ENCODE results near the gene MRPS7.
A peak's percentile ranks its signal among the peaks of the same experiment; 100 is the strongest.

Gene MRPS7

DNA sequence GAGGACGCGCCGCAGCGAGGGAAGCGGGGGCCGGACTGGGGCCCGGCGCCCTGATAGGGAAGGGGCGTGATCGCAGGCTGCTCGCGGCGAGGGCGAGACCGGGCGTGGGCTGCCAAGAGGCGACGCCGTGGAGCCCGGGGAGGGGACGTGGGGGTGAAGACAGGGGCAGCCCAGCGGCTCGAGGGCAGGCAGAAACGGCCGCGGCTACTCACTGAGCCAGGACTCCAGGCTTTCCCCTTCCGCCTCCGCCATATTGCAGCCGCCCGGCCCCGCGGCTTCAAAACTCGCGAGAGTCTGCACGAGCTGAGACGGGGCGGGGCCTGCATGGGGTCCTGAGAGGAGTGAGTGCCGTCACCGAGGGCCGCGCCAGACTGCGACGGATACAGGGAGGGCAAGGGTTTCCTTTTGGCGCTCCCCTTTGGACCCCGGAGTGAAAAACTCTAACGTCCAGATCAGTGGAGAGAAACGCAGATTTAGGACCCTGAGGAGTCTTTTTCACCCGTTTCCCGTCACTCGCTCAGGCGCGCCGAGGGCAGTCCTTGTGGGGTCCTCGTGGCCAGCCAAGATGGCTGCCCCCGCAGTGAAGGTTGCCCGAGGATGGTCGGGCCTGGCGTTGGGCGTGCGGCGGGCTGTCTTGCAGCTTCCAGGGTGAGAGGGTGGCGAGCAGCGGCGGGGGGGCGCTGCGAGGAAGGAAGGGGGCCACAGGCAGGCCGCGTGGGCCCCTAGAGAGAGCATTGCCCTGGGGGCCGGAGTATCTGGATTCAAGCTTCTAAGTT lies at the start of gene MRPS7, which contains the start of gene GGA3:
Gene MRPS7 (plus strand): TSS at position 544 of the 776 bp plus-strand sequence. CDS start 22 bp downstream, at position 566.
Gene GGA3 (minus strand): TSS at position 271 of the 776 bp plus-strand sequence. CDS start 19 bp downstream, at position 252.
- DNase-seq = peak; percentile 99

DNA sequence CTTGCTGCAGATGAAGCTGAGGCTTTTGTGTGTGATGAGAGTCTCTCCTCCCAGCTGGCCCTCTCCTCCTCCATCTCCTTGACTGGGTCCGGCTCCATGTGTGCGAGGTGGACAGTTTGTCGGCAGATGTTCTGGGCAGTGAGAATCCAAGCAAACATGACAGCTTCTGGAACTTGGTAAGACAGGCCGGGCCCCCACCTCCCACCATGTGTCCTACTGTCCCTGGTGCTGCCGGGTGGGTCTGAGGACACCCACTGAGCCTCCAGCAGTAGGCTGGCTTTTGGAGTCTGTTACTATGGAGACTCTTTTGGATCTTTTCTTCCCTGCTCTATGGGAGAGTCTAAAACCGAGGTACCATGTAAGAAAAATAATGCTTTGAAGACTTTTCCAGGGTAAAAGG lies 43.5 kb upstream of the MRPS7 start:
- DNase-seq = no peak

DNA sequence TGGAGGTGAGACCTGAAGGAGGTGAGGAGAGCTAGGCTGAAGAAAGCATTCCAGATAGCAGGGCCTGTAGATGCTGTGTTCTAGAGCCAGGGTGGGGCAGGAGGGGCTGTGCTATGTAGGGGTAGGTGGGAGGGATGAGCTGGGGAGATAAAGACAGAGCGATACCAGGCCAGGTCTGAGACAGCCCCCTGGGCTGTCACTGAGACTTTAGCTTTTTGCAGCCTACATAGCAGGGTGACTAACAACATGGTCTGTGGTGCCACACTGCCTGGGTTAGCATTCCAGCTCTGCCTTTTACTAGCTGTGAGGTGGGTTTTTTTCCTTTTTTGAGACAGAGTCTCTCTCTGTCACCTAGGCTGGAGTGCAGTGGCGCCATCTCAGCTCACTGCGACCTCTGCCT lies 41.9 kb upstream of the MRPS7 start:
- DNase-seq = no peak

DNA sequence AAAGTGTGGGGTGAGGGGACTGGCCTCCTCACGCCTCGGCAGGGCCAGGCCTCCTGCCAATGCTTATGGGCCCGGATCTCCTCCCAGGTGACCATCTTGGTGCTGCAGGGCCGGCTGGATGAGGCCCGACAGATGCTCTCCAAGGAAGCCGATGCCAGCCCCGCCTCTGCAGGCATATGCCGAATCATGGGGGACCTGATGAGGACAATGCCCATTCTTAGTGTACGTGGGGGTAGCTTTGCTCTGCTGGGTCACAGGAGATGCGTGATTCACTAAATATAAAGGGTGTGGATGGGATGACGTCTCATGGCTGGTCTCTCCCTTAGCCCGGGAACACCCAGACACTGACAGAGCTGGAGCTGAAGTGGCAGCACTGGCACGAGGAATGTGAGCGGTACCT lies 36.7 kb upstream of the MRPS7 start:
- DNase-seq = no peak

DNA sequence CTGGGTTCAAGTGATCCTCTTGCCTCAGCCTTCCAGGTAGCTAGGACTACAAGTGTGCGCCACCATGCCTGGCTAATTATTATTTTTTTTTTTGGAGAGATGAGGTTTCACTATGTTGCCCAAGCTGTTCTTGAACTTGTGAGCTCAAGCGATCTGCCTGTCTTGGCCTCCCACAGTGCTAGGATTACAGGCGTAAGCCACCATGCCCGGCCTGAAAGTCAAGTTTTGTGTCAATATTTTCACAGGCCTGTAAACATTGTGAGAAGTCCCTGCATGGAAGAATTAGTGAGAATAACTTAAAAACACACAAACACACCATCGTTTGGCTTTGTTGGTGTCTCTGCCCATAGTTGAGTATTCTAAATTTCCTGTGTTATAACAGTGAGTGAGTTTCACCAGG lies 34.0 kb upstream of the MRPS7 start:
- DNase-seq = no peak

DNA sequence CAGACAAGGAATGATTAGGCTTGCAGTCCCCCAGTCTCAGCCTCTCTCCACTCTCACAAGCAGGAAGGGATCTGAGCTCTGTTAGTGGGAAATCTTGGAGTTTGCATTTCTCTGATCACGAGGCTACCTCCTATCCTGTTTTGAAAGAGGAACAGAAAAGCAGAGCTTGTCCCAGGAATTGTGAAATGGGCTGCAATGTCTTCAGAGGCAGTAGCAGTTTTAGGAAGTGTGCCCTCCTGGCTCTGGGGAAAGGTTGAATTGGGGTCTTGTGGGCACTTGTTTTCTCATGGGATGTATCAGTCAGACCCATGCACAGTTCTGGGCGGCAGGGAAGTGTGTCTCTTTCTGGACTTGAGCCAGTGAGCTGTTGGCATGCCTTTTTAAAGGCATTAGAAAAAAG lies 33.4 kb upstream of the MRPS7 start:
- no peak for DNase-seq

DNA sequence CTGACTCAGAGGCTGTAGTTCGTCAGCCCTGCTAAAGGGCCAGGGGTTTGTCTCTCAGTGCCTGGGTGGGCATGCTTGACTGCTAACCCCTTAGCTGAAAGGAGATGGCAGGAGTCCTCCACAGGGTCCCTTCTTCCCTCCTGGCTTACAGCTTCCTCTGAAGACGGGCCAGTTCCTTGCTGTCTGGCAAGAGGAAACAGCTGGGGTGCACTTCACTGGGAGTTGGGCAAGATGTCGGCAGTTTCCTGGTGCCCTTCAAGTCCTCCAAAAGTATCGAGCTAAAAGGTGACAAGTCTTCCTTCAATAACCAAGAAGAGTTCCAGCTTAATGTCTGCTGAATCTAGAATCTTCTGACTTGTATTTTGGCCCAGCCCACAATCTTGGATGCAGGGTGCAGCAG lies 32.8 kb upstream of the MRPS7 start:
- no peak for DNase-seq

DNA sequence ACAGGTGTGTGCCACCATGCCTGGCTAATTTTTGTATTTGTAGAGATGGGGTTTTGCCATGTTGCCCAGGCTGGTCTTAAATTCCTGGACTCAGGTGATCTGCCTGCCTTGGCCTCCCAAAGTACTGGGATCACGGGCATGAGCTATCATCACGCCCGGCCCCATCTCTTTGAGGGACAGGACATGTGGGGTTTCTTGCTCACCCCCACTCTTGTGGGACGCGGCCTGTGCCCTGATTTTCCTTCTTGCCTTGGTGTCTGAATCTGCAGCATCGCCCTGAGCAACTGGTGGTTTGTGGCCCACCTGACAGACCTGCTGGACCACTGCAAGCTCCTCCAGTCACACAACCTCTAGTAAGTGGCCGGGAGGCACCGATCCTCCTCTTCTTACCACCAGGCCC lies 30.6 kb upstream of the MRPS7 start:
- DNase-seq = no peak

DNA sequence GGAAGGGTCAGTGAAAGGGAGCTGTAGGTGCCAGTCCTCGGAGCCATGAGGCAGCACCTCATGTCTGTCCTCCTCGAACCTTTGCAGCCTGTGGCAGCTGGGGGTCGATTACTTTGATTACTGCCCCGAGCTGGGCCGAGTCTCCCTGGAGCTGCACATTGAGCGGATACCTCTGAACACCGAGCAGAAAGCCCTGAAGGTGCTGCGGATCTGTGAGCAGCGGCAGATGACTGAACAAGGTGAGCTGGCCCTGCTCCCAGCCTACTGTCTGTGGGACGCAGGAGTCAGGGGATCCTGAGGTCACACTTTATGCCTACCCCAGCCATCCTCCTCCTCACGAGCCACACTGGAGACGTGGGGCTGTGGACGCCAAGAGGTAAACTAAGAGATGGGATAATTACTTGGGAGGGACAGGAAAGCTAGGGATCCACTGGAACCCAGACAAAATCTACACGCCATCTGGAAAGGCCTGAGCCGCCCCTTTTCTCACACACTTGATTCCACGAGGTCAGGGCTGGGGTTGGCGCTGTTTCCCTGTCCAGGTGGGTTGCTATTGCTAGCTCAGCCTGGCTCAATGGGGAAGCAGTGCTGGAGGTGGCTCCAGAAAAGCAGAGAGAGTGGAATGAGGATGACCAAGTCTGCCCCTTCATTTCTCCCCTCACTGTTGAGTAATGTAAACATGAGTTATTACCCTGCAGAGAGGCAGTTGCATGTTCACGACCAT lies 29.8 kb upstream of the MRPS7 start:
- no peak for DNase-seq

DNA sequence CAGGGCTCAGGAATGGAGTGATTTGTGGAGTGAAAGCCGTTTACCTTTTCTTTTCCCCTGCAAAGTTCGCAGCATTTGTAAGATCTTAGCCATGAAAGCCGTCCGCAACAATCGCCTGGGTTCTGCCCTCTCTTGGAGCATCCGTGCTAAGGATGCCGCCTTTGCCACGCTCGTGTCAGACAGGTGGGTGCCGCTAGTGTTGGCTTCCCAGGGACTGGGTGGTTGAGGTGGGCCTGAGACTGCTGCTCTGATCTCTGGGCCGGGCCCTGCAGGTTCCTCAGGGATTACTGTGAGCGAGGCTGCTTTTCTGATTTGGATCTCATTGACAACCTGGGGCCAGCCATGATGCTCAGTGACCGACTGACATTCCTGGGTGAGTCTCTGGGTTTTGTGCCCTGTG lies 28.9 kb upstream of the MRPS7 start:
- DNase-seq = no peak

DNA sequence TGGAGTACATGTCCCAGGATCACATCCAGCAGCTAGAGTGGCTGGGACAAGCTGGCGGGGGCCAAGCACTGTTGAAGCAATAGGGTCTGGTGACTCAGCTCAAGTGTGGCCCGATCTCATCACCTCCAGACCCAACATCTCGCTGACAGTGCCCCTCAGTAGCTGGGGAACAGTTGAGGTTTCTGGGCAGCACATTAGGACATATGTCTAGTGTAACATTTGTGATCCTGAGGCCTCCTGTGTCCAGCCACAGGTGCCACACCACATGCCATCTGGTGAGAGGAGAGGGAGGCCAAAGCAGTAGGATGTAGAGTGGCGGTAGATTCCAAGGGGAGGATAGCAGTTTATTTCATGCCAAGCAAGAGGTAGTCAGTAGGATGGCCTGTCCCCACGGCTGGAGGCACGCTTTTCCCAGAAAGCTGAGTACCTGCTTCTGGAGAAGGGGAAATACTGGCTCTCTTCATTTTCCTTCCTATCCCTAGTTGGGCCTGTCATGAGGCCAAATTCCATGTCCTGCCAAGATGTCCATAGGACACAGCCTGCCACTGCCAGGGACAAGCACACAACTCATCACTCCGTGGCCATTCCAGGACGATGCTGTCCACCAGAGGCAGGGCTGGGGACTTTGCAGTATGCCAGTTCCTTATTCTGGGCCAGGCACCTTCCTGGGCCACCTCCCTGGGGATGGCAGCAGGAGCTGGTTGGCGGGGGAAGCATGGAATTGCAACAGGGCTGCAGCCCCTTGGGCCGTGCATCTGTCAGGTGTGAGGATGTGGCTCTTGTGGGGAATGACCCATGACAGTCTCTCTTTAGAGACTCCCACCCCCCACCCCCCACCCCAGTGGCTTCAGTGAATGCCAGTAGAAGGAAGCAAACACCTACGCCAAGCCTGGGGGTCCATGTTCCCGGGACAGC lies 24.3 kb upstream of the MRPS7 start:
- no peak for DNase-seq

DNA sequence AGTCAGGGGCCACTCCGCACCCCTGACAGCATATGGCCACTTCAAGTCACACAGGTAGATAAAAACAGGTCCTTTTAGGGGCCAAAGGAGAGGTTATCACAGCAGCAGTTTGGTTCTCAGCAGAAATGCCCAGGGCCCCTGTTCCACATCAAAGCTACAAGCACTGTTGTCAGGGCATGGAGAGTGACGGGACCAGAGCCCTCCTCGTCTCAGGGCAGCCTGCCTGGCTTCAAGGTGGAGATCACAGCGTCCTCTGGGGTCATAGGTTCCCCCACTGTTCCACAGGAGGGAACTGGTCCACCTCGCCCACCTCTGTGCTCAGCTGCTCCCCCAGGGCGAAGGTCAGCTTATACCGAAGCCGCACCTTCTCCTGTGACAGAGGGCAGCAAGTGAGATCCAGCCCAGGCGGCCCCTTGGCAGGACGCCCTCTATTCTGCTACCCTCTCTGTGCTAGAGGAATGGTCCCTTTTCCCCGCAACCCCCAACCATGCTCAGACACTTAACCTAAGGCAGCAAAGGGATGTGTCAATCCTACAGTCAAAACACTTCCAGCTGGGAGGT lies 23.6 kb upstream of the MRPS7 start:
- DNase-seq = no peak

DNA sequence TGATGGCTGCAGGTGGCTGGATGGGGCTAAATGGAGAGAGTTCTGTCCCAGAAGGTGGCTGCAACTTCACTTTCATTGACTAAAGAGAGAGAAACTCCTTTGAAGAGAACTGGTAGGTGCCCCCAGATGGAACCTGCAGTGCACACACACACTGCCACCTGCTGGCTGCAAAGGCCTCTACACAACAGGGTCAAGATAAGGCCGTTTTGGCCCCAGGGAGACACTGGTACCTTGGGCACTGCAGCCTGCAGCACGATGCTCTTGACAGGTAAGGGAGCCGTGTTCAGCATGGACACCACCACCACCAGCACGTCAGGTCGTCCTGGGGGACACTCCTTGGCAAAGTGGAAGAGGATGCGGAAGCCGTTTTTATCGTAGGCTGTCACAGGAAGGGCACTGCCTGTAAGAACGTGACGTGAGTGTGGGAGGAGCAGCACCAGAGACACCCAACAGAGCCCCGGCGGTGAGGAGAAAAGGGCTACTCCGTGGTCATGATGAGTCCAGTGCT lies 22.9 kb upstream of the MRPS7 start:
- peak; percentile 44 for DNase-seq

DNA sequence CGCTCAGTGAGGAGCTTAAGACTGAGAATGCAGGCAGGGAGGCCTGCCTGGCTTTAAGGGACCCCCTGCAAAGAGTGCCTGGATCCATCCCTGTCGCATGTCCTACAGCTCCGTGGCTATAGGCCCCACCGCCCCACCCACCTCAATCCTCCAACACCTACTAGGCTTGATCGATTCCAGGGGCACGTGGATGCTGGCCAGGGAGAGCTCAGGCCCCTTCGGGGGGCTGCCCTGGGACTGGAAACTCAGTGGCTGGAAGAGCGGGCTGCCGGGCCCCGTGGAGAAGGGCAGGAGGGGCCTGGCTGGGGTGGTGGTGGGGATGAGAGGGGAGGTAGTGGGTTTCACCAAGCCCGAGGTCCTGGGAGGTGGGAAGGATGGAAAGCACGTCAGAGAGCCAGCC lies 22.5 kb upstream of the MRPS7 start:
- no peak for DNase-seq

DNA sequence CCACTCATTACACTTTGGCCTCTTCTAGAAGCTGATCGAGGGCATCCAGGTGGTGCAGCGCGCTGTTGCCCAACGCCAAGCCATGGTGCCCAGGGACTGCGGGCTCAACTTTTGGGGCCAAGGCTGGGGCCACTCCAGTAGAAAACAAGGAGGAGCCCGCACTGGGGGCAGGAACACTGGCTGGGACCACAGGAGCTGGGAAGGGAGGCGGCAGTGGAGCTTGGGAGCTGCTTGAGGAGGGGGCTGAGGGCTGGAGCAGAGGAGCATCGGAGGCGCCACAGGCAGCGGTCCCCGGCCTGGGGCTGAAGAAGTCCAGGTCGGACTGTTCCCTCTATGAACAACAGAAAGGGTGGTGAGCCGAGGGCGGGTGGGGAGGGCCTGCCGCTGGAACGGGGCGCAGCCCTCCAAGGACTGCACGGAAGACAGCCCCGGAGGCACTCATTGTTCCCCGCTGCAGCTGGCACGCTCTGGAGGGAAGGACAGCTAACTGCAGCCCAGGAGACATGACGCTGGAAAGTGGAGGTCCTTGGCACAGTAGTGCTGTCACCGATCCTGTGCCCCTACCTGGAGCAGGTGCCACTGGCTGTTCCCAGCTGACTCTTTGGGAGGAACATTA lies 21.8 kb upstream of the MRPS7 start:
- peak; percentile 6 for DNase-seq

DNA sequence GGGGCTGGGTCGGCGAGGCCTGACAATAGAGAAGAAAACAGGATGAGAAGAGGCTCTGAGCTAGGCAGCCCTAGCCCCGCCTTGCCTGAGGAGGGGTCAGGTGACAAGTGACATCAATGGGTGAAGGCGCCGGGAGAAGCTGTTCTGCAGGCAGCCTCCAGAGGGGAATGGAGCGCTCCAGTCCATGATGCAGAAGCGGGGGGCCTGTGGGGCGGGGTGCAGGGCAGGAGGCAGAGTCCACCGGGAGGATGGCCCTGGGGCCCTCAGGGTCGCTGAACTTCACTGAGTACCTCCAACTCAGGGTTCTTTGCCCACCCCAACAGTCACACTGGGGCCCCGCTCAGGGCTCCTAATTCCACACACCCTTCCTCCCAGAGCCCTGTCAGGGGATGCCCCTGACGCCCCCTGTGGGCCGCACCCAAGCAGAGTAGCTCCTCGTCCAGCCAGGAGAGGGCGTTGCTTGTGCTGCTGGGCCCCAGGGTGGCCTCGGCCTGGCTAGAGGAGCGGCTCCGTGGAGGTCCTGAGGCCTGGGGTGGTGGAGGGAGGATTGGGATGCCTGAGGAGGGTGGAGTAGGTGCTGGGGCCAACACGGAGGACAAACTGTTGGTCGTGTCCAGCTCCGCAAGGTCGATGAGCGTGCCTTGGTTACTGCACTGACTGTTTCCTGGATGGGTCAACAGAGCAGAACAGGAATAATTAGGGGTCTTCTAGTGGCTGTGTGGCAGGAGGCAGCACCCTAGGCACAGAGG lies 21.1 kb upstream of the MRPS7 start:
- peak; percentile 44 for DNase-seq

DNA sequence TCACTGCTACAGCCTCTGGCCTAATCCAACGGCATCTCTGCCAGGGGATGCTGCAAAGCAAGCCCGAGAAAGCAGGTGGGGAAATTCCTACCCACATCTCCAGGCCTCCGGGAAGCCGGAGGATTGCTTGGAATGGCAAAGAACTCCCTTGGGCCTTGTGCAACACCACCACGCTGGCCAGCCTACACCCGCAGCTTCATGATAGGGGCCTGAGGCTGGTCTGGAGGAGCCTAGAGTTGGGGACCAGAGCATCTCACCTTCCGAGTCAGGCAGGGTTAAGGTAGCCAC lies 20.6 kb upstream of the MRPS7 start:
- no peak for DNase-seq

DNA sequence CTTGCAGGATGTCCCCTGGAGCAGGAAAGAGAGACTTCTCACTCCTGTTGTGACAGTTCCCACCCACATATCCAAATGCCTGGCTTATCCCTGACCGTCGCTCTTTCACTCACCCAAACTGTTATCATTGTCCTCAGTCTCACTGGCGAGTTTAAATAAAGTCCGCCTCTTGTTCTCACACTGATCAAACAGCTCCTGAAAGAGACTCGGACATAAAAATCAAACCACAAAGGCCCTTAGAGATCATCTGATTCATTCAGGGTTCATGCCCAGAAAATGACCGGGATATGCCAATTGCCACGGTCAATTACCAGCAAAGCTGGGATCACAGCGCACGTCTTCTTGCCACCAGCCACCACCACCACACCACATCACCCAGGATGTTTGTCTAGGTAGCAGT lies 20.2 kb upstream of the MRPS7 start:
- DNase-seq = no peak

DNA sequence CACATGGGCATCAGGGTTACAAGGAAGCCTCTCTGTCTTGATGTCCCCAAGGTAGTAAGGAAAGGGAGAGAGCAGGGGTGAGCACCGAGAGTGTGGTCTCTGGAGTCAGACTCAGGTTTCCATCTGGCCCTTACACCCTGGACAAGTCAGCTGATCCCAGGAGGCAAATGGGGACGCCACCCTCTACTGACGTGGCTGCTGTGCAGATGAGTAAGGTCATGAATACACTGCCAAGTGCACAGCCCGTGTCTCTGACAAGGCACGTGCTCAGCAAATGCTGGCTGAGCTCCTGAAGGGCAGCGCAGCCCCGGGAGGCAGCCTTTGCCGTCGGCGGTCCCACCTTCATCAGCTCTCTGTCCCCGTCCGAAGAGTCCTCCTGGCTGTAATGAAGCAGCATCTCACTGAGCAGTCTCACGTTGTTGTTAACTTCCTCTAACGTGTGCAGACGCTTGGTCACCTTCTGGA lies 19.7 kb upstream of the MRPS7 start:
- no peak for DNase-seq

DNA sequence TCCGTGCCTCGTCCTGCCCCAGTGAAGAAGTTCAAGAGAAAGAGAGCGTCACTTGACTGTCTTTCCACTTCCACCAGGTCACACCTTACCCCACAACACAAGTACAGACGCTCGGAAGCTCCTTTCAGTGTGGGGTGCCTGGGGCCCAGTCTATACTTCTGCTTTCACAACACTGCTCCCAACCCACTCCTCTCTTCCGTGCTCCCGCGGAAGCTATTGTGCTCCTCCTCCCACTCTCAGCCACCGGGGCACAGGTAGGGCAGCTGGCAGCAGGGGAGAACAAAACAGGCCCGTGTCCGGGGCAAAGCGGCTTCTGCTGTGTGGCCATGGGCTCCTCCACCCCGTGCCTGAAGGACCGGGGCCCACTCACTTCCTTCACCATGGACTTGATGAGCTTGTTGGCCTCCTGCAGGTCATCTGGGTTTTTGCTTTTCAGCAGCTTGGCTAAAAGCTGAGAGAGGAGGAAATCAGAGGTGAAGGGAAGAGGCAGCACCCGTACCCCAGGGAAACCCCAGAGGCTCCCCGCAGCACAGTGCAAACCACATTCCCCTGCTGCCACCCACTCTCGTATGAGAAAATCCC lies 19.1 kb upstream of the MRPS7 start:
- no peak for DNase-seq
